ENCODE results near the gene EIF4A3. TPM values are rescaled to one million over a fixed set of nuclear protein-coding genes. Genes with fewer than 3 reads are reported as not detected.
"Not testable (repeated sequence)": the region's sequence is repeated elsewhere in the genome, so short reads cannot be mapped to it uniquely, and the experiment has no call there.

EIF4A3 gene
- total RNA-seq, 1 experiment from 2014 or later = 145 TPM

- DNase-seq (ENCODE audit: low read depth) = no peak
These were observed 26.2 kb upstream of the EIF4A3 start for GRCh38 chr17:80173126-80173525.

- no peak for DNase-seq (ENCODE audit: low read depth)
These were observed 24.8 kb upstream of the EIF4A3 start for GRCh38 chr17:80171681-80172080.

- no peak for DNase-seq (ENCODE audit: low read depth)
These were observed 23.0 kb upstream of the EIF4A3 start, which contains the start of gene CARD14 for GRCh38 chr17:80169784-80170500. Gene CARD14 (plus strand): TSS chr17:80170030. CDS start chr17:80181439, 11,409 bp downstream.

- no peak for DNase-seq (ENCODE audit: low read depth)
These were observed 22.2 kb upstream of the EIF4A3 start for GRCh38 chr17:80169107-80169506.

- DNase-seq (ENCODE audit: low read depth) = no peak
These were observed 21.4 kb upstream of the EIF4A3 start for GRCh38 chr17:80168371-80168770.

- no peak for DNase-seq (ENCODE audit: low read depth)
These were observed 19.5 kb upstream of the EIF4A3 start for GRCh38 chr17:80166446-80166845.

GRCh38 chr17:80164185-80164584, 17.3 kb upstream of the EIF4A3 start:
- no peak for DNase-seq (ENCODE audit: low read depth)

- peak; percentile 42 for DNase-seq (ENCODE audit: low read depth)
These were observed 16.4 kb upstream of the EIF4A3 start for GRCh38 chr17:80163336-80163735.

- DNase-seq (ENCODE audit: low read depth) = no peak
These were observed 13.6 kb upstream of the EIF4A3 start for GRCh38 chr17:80160536-80160935.

- no peak for DNase-seq (ENCODE audit: low read depth)
These were observed 11.9 kb upstream of the EIF4A3 start for GRCh38 chr17:80158846-80159245.

GRCh38 chr17:80155600-80155999, 8.7 kb upstream of the EIF4A3 start:
- DNase-seq (ENCODE audit: low read depth) = not testable (repeated sequence)

- DNase-seq (ENCODE audit: low read depth) = no peak
These were observed 7.2 kb upstream of the EIF4A3 start for GRCh38 chr17:80154166-80154565.

GRCh38 chr17:80153004-80153403, 6.1 kb upstream of the EIF4A3 start:
- DNase-seq (ENCODE audit: low read depth) = no peak

- no peak for DNase-seq (ENCODE audit: low read depth)
These were observed 5.3 kb upstream of the EIF4A3 start for GRCh38 chr17:80152081-80152702.

- DNase-seq (ENCODE audit: low read depth) = no peak
These were observed 4.4 kb upstream of the EIF4A3 start for GRCh38 chr17:80151333-80151732.

- peak; percentile 27 for DNase-seq (ENCODE audit: low read depth)
These were observed 550 bp downstream of the EIF4A3 start for GRCh38 chr17:80146121-80147034.

- peak; percentile 7 for DNase-seq (ENCODE audit: low read depth)
These were observed 1.6 kb downstream of the EIF4A3 start for GRCh38 chr17:80145076-80146075.

- DNase-seq (ENCODE audit: low read depth) = no peak
These were observed 4.0 kb downstream of the EIF4A3 start for GRCh38 chr17:80142929-80143328.

- no peak for DNase-seq (ENCODE audit: low read depth)
These were observed 5.3 kb downstream of the EIF4A3 start for GRCh38 chr17:80141463-80142165.

- DNase-seq (ENCODE audit: low read depth) = no peak
These were observed 8.0 kb downstream of the EIF4A3 start for GRCh38 chr17:80138856-80139426.
